ENCODE measurements around the gene SERPINA12. TPM values are rescaled to one million over a fixed set of nuclear protein-coding genes. Genes with fewer than 3 reads are reported as not detected.

SERPINA12 gene
- total and polyA plus RNA-seq, 2 of the 13 experiments (the other 11 are each of a cell fraction or from before 2014, with no cell fraction given) = 0.08 TPM; not detected in 1

GRCh38 chr14:94536836-94537235 is 27.6 kb upstream of the SERPINA12 start (continued):
- TF ChIP-seq EEA1 (CRISPR knock-in tag; IDR thresholded peaks at IDR 0.05; ENCODE audit: borderline replicate concordance) (no peak), HOMEZ (CRISPR knock-in tag; IDR thresholded peaks at IDR 0.05; ENCODE audit: low read depth) (0 out of 2 replicates have a peak, but pooled peaks have one; percentile 30), ELF1 (CRISPR knock-in tag; IDR thresholded peaks at IDR 0.05) (peak; percentile 71), SMC3 (IDR thresholded peaks at IDR 0.05; ENCODE audit: low read length) (peak; percentile 46), TBX2 (CRISPR knock-in tag; IDR thresholded peaks at IDR 0.05; ENCODE audit: borderline replicate concordance) (no peak), ZNF121 (CRISPR knock-in tag; IDR thresholded peaks at IDR 0.05) (no peak), HOXA5 (CRISPR knock-in tag; IDR thresholded peaks at IDR 0.05) (no peak), ZNF264 (CRISPR knock-in tag; IDR thresholded peaks at IDR 0.05) (no peak), ZSCAN30 (CRISPR knock-in tag; IDR thresholded peaks at IDR 0.05) (no peak), ZBTB42 (CRISPR knock-in tag; IDR thresholded peaks at IDR 0.05) (no peak), XRCC5 (optimal IDR thresholded peaks at IDR 0.05; ENCODE audit: low read length) (peak; percentile 23), ZBTB26 (CRISPR knock-in tag; IDR thresholded peaks at IDR 0.05; ENCODE audit: borderline replicate concordance) (no peak), NR2F6 (IDR thresholded peaks at IDR 0.05) (no peak), NR2F6 (CRISPR knock-in tag; IDR thresholded peaks at IDR 0.05) (0 out of 2 replicates have a peak, but pooled peaks have one; percentile 24), HINFP (CRISPR knock-in tag; IDR thresholded peaks at IDR 0.05; ENCODE audit: low read depth) (no peak), FOXA3 (CRISPR knock-in tag; IDR thresholded peaks at IDR 0.05) (0 out of 2 replicates have a peak, but pooled peaks have one; percentile 11), ATF7 (IDR thresholded peaks at IDR 0.05) (peak; percentile 78), ATF7 (CRISPR knock-in tag; IDR thresholded peaks at IDR 0.05) (no peak), RARA (CRISPR knock-in tag; IDR thresholded peaks at IDR 0.05) (0 out of 2 replicates have a peak, but pooled peaks have one; percentile 16), FOSL1 (CRISPR knock-in tag; IDR thresholded peaks at IDR 0.05; ENCODE audit: borderline replicate concordance) (no peak), STAG1 (CRISPR knock-in tag; IDR thresholded peaks at IDR 0.05) (peak; percentile 84)
- TF ChIP-seq, protein P1, sequence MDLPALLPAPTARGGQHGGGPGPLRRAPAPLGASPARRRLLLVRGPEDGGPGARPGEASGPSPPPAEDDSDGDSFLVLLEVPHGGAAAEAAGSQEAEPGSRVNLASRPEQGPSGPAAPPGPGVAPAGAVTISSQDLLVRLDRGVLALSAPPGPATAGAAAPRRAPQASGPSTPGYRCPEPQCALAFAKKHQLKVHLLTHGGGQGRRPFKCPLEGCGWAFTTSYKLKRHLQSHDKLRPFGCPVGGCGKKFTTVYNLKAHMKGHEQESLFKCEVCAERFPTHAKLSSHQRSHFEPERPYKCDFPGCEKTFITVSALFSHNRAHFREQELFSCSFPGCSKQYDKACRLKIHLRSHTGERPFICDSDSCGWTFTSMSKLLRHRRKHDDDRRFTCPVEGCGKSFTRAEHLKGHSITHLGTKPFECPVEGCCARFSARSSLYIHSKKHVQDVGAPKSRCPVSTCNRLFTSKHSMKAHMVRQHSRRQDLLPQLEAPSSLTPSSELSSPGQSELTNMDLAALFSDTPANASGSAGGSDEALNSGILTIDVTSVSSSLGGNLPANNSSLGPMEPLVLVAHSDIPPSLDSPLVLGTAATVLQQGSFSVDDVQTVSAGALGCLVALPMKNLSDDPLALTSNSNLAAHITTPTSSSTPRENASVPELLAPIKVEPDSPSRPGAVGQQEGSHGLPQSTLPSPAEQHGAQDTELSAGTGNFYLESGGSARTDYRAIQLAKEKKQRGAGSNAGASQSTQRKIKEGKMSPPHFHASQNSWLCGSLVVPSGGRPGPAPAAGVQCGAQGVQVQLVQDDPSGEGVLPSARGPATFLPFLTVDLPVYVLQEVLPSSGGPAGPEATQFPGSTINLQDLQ (CRISPR knock-in tag; IDR thresholded peaks at IDR 0.05) = no peak
- TF ChIP-seq, protein P2, sequence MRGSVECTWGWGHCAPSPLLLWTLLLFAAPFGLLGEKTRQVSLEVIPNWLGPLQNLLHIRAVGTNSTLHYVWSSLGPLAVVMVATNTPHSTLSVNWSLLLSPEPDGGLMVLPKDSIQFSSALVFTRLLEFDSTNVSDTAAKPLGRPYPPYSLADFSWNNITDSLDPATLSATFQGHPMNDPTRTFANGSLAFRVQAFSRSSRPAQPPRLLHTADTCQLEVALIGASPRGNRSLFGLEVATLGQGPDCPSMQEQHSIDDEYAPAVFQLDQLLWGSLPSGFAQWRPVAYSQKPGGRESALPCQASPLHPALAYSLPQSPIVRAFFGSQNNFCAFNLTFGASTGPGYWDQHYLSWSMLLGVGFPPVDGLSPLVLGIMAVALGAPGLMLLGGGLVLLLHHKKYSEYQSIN (CRISPR knock-in tag; IDR thresholded peaks at IDR 0.05; ENCODE audit: borderline replicate concordance) = no peak

Data from HepG2 (cell line).